ENCODE results near the gene CCR7.

CCR7 gene

DNA sequence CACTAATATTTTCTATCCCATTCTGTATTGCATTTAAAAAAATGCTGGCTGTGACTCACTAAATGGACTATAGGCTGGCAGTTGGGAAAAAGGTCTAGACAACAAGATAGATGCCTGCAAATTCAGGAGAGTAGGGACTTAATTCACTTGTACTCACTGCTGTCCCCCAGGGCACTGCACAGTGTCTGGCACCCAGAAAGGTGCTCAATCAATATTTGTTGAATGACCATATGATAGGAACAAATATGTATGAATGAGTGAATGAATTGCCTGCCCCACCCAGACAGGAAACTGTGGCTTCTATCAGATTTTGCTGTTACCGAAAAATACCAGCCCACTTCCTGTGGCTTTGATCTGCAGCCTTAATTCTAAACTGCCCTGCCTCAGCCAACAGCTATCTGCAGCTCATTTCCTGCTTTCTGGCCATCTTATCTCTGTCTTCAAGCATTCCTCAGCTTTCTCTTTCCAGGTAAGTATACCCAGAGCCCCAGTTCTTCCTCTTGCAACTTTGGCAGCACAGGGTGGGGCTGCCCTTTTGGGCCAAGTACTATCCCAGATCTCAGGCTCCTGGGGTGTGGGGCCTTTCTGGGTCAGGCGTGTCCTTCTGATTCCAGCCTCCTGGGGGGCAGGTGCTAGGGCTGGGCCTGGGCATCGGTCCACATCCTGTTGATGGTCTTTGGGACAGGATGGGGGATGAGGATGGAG, 48.5 kb downstream of the CCR7 start:
- no peak for DNase-seq (ENCODE audit: low read depth)

DNA sequence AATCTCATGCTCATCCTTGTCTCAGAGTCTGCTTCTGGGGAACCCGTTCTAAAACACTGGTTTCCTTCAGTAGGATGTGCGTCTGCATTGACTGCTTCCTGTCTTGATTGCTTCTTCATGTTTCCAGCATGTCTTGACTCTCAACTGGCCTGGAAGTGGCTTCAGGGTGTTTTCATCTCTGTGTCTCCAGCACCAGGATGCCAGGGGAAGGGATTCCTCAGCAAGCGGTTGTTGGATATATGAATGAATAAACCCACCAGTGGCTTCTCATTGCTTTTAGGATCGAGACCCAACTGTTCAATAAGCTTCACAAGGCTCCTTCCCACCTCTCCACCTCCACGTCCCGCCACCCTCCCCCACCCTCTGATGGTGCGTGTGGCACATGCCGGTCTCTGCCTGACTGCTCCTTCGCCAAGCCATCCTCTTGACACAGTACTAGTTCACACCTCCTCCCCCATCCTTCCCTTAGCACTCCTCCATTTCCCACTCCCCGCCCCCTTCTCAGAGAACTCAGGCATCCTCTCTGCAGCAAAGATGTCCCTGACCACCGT, 49.7 kb downstream of the CCR7 start:
- no peak for DNase-seq (ENCODE audit: low read depth)

DNA sequence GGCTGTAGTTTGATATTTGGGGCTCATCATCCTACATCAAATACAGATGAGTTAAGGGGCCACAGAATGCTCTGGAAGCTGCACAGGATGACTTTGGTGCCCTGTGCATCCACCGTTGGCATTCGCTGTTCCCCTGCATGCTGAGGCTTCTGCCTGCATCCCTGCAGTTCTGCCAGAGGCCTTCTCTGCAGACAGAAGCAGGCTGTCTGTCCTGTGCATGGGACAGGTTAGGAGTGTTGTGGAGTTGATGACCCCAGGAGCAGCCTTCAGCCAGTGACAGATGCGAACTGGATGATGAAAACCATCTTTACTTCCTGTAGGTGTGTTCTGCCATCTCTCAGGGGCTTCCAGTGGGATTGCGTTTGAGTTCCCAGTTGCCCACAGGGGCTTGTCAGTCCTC, 50.3 kb downstream of the CCR7 start:
- DNase-seq (ENCODE audit: low read depth): no peak

DNA sequence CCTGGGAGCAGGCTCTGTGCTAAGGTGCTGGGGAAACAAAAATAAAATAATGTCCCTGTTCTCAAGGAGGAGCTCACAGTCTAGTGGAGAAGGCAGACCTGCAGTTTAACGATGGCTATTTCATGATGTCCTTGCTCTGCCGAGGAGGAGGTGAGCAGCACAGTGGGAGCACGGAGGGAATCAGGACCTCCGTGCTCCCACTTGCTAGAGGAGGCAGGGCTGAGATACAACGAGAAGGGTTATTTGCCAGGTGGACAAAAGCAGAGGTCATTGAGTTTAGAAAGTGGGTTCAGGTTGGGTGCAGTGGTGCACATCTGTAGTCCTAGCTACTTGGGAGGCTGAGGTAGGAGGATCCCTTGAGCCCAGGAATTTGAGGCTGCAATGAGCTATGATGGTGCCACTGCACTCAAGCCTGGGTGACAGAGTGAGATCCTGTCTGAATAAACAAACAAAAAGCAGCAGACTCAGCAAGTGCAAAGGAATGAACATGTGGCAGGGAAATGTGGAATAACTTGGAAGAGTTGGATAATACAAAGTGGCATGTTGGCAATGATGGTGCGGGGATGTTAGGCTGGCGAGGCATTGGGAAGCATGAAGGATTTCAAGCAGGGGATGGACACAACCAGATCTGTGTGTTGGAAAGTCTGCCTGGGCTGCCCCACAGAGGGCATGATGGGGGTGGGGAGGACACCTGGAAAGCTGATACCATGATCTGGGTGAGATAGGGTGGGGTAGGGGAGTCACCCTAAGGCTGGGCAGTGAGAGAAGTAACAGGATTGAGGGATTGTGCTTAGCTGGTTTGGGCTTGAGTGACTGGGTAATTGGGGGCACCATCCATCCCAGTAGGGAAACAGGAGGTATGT, 51.0 kb downstream of the CCR7 start:
- DNase-seq (ENCODE audit: low read depth): no peak

DNA sequence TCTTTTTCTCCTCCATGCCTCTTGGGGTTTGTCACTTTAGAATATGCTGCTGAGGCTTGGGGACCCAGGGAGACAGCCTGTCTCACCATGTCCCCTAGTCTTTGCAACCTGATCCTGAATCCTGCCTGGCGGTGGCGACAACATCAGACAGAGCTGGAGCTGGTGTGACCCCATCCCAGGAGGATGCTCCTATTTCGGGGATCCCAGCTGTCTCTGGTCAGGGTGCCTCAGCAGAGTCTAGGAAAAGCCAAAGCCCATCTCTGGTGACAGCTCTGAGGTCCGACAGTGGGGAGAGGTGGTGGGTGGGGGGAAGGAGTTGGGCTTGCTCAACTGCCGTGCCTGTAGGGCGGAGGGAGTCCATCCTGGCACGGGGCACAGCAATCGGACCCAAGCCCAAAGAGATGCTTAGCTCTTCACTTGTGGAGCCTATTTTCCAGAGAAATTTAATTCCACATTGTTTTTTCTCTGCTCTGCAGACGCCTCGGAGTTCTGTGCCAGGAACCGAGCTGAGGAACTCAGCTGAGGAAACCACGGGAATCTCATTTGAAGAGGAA, 53.5 kb downstream of the CCR7 start:
- no peak for DNase-seq (ENCODE audit: low read depth)

GRCh38 chr17:40511136-40511535, 54.1 kb downstream of the CCR7 start:
- DNase-seq (ENCODE audit: low read depth): no peak

DNA sequence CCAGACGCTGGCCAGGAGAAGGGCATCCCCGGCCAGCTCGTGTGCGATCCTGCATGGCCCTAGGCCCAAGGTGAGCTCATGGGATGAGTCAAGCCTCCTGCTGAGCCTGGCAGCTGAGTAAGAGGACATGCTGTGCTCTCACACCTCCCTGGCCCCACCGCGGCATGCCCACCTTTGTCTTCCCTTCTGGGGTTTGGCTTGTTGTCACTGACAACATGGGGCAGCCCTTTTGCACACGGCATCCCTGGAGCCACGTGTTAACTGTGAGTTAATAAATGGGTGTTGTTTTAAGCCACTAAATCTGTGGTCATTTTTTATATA, 55.0 kb downstream of the CCR7 start:
- no peak for DNase-seq (ENCODE audit: low read depth)

- DNase-seq (ENCODE audit: low read depth): no peak
Observed at GRCh38 chr17:40509626-40510327, 55.5 kb downstream of the CCR7 start.

DNA sequence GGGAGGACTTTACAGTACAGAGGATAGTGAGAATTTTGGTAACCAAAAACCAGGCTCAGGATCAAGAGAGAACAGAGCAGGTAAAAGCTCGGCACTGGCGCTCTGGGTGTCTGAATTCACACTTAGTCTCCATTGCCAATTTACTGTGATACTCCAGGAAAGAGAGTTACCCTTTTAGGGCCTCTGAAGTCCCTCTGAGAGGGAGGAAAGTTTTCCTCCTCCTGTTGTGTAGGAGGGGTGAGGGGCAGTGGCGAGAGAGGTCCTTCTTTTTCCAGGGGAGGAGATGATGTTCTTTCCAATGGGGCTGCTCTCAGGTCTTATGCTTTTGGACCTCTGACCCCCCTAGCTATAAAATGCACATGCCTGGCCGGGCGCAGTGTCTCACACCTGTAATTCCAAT, 58.5 kb downstream of the CCR7 start:
- no peak for DNase-seq (ENCODE audit: low read depth)

All from GM04503 (cell line).